Cardiac fibroblast (primary cell): Measurements from ENCODE around the gene RNU6-1.

Source experiments
- DNase-seq, 2 donors: peaks; one replicate each; pipeline versions ENCODE4 v3.0.0 to v3.0.0-alpha.2; 2010; ENCODE audit warnings: low read depth in 2 of 2
- H3K4me3 ChIP-seq, 2 donors: replicated peaks in 1 of 2; 1 replicate in 1 of 2; 2 replicates in 1 of 2; pipeline ENCODE4 v1.5.1; 2011; ENCODE audit warnings: low read depth in 2 of 2, low read length in 2 of 2, mild to moderate bottlenecking in 2 of 2, moderate library complexity in 1 of 2
- TF ChIP-seq, protein P1 (sequence below): IDR thresholded peaks from one replicate; pipeline ENCODE4 v1.5.1; 2011; ENCODE audit warnings: low read depth, mild to moderate bottlenecking, low read length, inconsistent platforms

RNU6-1 gene

DNA sequence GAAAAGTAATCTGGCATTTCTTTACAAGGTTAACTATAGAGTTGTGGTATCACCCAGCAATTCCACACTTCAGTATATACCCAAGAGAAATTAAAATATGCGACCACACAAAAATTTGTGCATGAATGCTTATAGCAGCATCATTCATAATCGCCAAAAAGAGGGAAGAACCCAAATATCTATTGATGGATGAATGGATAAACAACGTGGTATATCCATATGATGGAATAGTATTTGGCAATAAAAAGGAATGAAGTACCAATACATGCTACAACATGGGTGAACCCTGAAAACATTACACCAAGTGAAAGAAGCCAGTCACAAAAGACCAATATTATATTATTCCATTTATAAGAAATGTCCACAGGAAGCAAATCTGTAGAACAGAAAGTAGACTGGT, 23.2 kb downstream of the RNU6-1 start:
- TF ChIP-seq, protein P1, sequence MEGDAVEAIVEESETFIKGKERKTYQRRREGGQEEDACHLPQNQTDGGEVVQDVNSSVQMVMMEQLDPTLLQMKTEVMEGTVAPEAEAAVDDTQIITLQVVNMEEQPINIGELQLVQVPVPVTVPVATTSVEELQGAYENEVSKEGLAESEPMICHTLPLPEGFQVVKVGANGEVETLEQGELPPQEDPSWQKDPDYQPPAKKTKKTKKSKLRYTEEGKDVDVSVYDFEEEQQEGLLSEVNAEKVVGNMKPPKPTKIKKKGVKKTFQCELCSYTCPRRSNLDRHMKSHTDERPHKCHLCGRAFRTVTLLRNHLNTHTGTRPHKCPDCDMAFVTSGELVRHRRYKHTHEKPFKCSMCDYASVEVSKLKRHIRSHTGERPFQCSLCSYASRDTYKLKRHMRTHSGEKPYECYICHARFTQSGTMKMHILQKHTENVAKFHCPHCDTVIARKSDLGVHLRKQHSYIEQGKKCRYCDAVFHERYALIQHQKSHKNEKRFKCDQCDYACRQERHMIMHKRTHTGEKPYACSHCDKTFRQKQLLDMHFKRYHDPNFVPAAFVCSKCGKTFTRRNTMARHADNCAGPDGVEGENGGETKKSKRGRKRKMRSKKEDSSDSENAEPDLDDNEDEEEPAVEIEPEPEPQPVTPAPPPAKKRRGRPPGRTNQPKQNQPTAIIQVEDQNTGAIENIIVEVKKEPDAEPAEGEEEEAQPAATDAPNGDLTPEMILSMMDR, result no peak
- DNase-seq, result no peak

DNA sequence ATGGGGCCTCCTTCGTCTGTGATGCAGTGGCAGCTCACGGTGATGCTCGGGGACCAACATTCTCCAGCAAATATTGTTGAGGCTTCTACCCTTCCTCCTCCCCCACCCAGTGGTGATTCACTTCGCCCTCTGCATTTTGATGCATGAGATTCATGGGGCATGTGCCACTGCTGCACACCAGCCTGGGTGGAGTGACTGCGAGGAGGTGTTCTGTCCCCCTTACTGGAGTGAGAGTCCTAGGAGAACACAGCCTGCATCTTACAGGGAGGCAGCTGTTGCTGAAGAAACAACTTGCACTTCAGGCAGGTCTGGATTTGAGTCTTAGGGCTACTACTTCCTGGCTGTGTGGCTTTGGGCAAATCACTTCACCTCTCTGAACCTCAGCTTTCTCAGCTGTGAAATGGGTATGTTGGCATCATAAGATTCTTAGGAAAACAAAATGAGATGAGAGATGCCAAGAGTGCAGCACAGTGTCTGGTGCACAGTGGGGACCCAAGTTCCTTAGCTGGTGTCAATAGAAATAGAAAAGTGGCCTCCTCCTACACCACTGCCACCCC, 24.7 kb downstream of the RNU6-1 start:
- H3K4me3 ChIP-seq, result no peak overlapping the region
- TF ChIP-seq, protein P1, result no peak
- DNase-seq, result no peak

More for the DNA sequence above, 23.2 kb downstream of the RNU6-1 start:
- no peak overlapping the region for H3K4me3 ChIP-seq

- no peak overlapping the region for H3K4me3 ChIP-seq
- TF ChIP-seq, protein P1, result no peak
- no peak for DNase-seq
These were observed 26.7 kb downstream of the RNU6-1 start for GRCh38 chr15:67813104-67813634.

DNA sequence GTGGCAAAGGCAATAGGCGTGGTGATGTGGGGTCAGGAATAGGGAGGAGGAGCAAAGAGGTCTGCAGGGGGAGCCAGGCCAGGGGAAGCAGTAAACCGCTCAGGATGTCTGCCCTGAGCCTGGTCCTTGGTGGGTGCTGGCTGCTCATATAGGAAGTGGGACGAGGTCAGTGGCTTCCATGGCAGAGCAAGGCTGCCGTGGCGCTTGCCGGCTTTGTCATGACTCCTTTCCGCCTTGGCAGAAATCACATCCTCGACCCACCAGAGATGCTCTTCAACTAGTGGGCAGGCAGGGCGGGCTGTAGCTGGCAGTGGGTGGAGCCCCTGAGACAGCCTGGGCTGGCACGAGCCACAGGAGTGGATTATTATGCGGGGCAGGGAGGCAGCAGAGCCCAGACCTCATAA, 27.6 kb downstream of the RNU6-1 start:
- TF ChIP-seq, protein P1, result no peak
- DNase-seq, result no peak

DNA sequence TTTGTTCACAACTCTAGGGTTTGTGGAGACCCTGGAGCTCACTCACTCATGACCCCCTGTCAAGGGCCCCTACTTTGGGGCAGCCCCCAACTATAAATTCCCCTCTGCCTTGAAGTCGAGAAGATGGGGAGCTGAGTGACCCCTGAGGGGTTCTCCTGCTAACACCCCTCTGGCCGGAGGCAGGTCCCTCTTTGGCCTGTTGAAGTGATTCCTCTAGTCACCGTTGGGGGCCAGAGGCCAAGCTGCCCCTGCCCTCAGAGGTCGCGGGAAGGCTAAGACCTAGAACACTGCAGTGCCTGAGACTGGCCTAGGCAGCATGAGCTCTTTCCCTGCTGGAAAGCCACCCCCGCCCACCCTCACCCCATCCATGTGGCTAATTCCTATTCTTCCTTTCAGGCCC, 30.0 kb downstream of the RNU6-1 start:
- TF ChIP-seq, protein P1, result no peak
- DNase-seq, result no peak
- no peak overlapping the region for H3K4me3 ChIP-seq

More for the DNA sequence above, 27.6 kb downstream of the RNU6-1 start:
- no peak overlapping the region for H3K4me3 ChIP-seq

- no peak for DNase-seq
- TF ChIP-seq, protein P1, result no peak
- no peak overlapping the region for H3K4me3 ChIP-seq
These were observed 30.4 kb downstream of the RNU6-1 start for GRCh38 chr15:67809441-67809840.

DNA sequence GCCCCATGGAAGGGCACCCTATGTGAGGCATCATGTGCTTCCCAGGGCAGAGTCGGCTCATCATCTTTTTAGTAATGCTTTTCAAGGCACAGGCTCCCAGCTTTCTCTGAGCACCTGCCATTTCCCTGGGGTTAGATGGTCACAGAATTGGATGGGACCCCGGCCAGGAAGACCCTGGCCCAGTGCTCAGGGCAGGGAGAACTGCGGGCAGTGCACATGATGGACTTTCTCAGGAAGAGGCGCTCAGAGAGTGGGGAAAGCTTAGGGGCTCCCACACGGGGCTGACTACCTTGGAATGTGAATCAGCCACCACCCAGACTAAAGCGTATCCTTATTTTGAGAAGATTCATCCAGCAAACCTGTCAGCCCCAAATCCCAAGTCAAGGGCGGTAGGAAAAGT, 31.0 kb downstream of the RNU6-1 start:
- no peak for DNase-seq
- H3K4me3 ChIP-seq, result no peak overlapping the region
- TF ChIP-seq, protein P1, result no peak
